Measurements from ENCODE around the gene SLC23A1. TPM values are rescaled to one million over a fixed set of nuclear protein-coding genes. Genes with fewer than 3 reads are reported as not detected.

SLC23A1 gene
- total and polyA plus RNA-seq, 4 donors = 0.30 to 4.4 (median 0.79) TPM

- ATAC-seq (ENCODE audit: insufficient read depth, low FRiP score) (no peak), DNase-seq (no peak)
- 28 to 35% methylated on average over 8 of the region's 8 CpGs for WGBS, 2 donors
- Histone ChIP-seq H3K9me3 (ENCODE audit: control insufficient read depth in 4 of 4, insufficient read depth in 3 of 4, low read length in 3 of 4) (no peaks in the 10 kb centered on the region), H3K36me3 (ENCODE audit: control insufficient read depth in 4 of 4, insufficient read depth in 4 of 4, low read length in 4 of 4) (no peaks in the 10 kb centered on the region), H3K4me3 (no peak overlapping the region), H3K9ac (ENCODE audit: insufficient read depth in 1 of 2, low read length in 2 of 2) (no peak overlapping the region), H3K4me1 (ENCODE audit: control insufficient read depth in 5 of 5, insufficient read depth in 5 of 5, low read length in 5 of 5) (peaks cover 0 to 11% (median 7%) of the 10 kb centered on the region in 5 donors), H3K27me3 (ENCODE audit: control insufficient read depth in 3 of 3, insufficient read depth in 3 of 3, low read length in 2 of 3) (no peaks in the 10 kb centered on the region), H3K27ac (ENCODE audit: low read depth in 1 of 2, low read length in 1 of 2) (peak overlapping the region in 1 of 2 donors; percentile 72)
- TF ChIP-seq CTCF (IDR thresholded peaks at IDR 0.05; ENCODE audit: control extremely low read depth, extremely low read depth) = no peak
Measured at GRCh38 chr5:139385061-139386049, 2.3 kb upstream of the SLC23A1 start.

- WGBS, 2 donors = 63 to 76% methylated on average over 9 of the region's 9 CpGs
Measured at GRCh38 chr5:139384591-139385051, 1.5 kb upstream of the SLC23A1 start.

GRCh38 chr5:139383993-139384590 is 995 bp upstream of the SLC23A1 start:
- no peak overlapping the region for H3K4me3 ChIP-seq
- peaks cover 0 to 11% (median 7%) of the 10 kb centered on the region in 5 donors for H3K4me1 ChIP-seq (ENCODE audit: control insufficient read depth in 5 of 5, insufficient read depth in 5 of 5, low read length in 5 of 5)
- WGBS, 2 donors = 89 to 92% methylated on average over 7 of the region's 7 CpGs
- DNase-seq (no peak), ATAC-seq (ENCODE audit: insufficient read depth, low FRiP score) (no peak)
- no peak overlapping the region for H3K27ac ChIP-seq (ENCODE audit: low read depth in 1 of 2, low read length in 1 of 2)
- H3K27me3 ChIP-seq (ENCODE audit: control insufficient read depth in 3 of 3, insufficient read depth in 3 of 3, low read length in 2 of 3) = no peaks in the 10 kb centered on the region
- H3K9ac ChIP-seq (ENCODE audit: insufficient read depth in 1 of 2, low read length in 2 of 2) = no peak overlapping the region
- no peak for TF ChIP-seq CTCF (IDR thresholded peaks at IDR 0.05; ENCODE audit: control extremely low read depth, extremely low read depth)
- H3K9me3 ChIP-seq (ENCODE audit: control insufficient read depth in 4 of 4, insufficient read depth in 3 of 4, low read length in 3 of 4) = no peaks in the 10 kb centered on the region
- no peaks in the 10 kb centered on the region for H3K36me3 ChIP-seq (ENCODE audit: control insufficient read depth in 4 of 4, insufficient read depth in 4 of 4, low read length in 4 of 4)

More at GRCh38 chr5:139384591-139385051, 1.5 kb upstream of the SLC23A1 start:
- Histone ChIP-seq H3K4me3 (no peak overlapping the region), H3K36me3 (ENCODE audit: control insufficient read depth in 4 of 4, insufficient read depth in 4 of 4, low read length in 4 of 4) (no peaks in the 10 kb centered on the region), H3K27me3 (ENCODE audit: control insufficient read depth in 3 of 3, insufficient read depth in 3 of 3, low read length in 2 of 3) (no peaks in the 10 kb centered on the region), H3K27ac (ENCODE audit: low read depth in 1 of 2, low read length in 1 of 2) (peak overlapping the region in 1 of 2 donors; percentile 68), H3K9ac (ENCODE audit: insufficient read depth in 1 of 2, low read length in 2 of 2) (no peak overlapping the region), H3K4me1 (ENCODE audit: control insufficient read depth in 5 of 5, insufficient read depth in 5 of 5, low read length in 5 of 5) (peaks cover 0 to 11% (median 7%) of the 10 kb centered on the region in 5 donors), H3K9me3 (ENCODE audit: control insufficient read depth in 4 of 4, insufficient read depth in 3 of 4, low read length in 3 of 4) (no peaks in the 10 kb centered on the region)
- ATAC-seq (ENCODE audit: insufficient read depth, low FRiP score) (no peak), DNase-seq (no peak)
- TF ChIP-seq CTCF (IDR thresholded peaks at IDR 0.05; ENCODE audit: control extremely low read depth, extremely low read depth) = no peak
